Endodermal cell (in vitro differentiated cells): Measurements from ENCODE around the gene CDHR3. TPM values are rescaled to one million over a fixed set of nuclear protein-coding genes. Genes with fewer than 3 reads are reported as not detected.

Experiments
- DNase-seq: peaks from one replicate; pipeline ENCODE4 v3.0.0-alpha.2; 2017
- H3K27ac ChIP-seq: 2 replicates; pipeline ENCODE4 v1.5.1; 2013; ENCODE audit warnings: mild to moderate bottlenecking, low read depth, low read length, moderate library complexity
- H3K27me3 ChIP-seq: 2 replicates; pipeline ENCODE4 v1.6.1; 2013; ENCODE audit warnings: mild to moderate bottlenecking, low read length, moderate library complexity; ENCODE audit not compliant: insufficient read depth, control insufficient read depth, poor library complexity, severe bottlenecking
- H3K36me3 ChIP-seq: 2 replicates; pipeline ENCODE4 v1.7.0; 2013; ENCODE audit warnings: mild to moderate bottlenecking, low read length, moderate library complexity; ENCODE audit not compliant: control insufficient read depth, insufficient read depth
- H3K4me1 ChIP-seq: one replicate; pipeline ENCODE4 v1.7.0; 2013; ENCODE audit warnings: low read length; ENCODE audit not compliant: control insufficient read depth, insufficient read depth
- H3K4me3 ChIP-seq: 2 replicates; pipeline ENCODE4 v1.5.1; 2013; ENCODE audit warnings: mild to moderate bottlenecking, low read length, moderate library complexity
- H3K9ac ChIP-seq: 2 replicates; pipeline ENCODE4 v1.6.1; 2013; ENCODE audit warnings: mild to moderate bottlenecking, low read length, moderate library complexity; ENCODE audit not compliant: poor library complexity, severe bottlenecking; ENCODE audit errors: extremely low read depth
- H3K9me3 ChIP-seq: 2 replicates; pipeline ENCODE4 v1.6.1; 2013; ENCODE audit warnings: mild to moderate bottlenecking, low read length, moderate library complexity; ENCODE audit not compliant: control insufficient read depth
- H3K27ac Mint-ChIP-seq: 2 replicates; pipeline ENCODE4 v1.8.0; 2020; ENCODE audit warnings: mixed read lengths
- H3K27me3 Mint-ChIP-seq: 2 replicates; pipeline ENCODE4 v1.8.0; 2021; ENCODE audit warnings: mild to moderate bottlenecking, mixed read lengths; ENCODE audit not compliant: insufficient read depth
- H3K36me3 Mint-ChIP-seq: 2 replicates; pipeline ENCODE4 v1.8.0; 2020; ENCODE audit warnings: low read depth, mixed read lengths
- H3K4me1 Mint-ChIP-seq: 2 replicates; pipeline ENCODE4 v1.8.0; 2020; ENCODE audit warnings: mixed read lengths
- H3K4me3 Mint-ChIP-seq: 2 replicates; pipeline ENCODE4 v1.8.0; 2020; ENCODE audit warnings: mild to moderate bottlenecking, moderate library complexity, mixed read lengths
- H3K9me3 Mint-ChIP-seq: 2 replicates; pipeline ENCODE4 v1.8.0; 2020; ENCODE audit warnings: mild to moderate bottlenecking, mixed read lengths
- CTCF ChIP-seq: fragments of 200-600 bp; sonication (generic); conservative IDR thresholded peaks from 2 replicates; pipeline ENCODE4 v1.5.0; 2021; ENCODE audit warnings: antibody characterized with exemption, mild to moderate bottlenecking
- WGBS, 2 experiments: methylation state at CpG; one replicate each; pipeline versions ENCODE4 v1.1.5 to v1.1.7; 2013; ENCODE audit warnings: missing lambda C conversion rate in 2 of 2, mixed read lengths in 1 of 2; ENCODE audit not compliant: insufficient coverage in 1 of 2, insufficient read length in 1 of 2; 5-methylcytosine and 5-hydroxymethylcytosine counted together
- total RNA-seq, 2 donors: library from RNA; stranded (reverse); fragmentation: NEBNext Ultra II Directional in 1 of 2; extraction: Animal tissue kit (Norgen Biotek cat#: 25700) in 1 of 2; gene quantifications; 2 replicates in 1 of 2; 3 replicates in 1 of 2; pipeline ENCODE4 v1.2.1, GENCODE V29; 2021

The CDHR3 gene
- total RNA-seq, 2 donors from 2014 or later: 7.5 to 16.1 TPM

GRCh38 chr7:105917659-105918058 lies 45.4 kb upstream of the CDHR3 start:
- Mint-ChIP-seq H3K4me1 (no peaks in the 10 kb centered on the region), H3K27ac (no peak overlapping the region), H3K4me3 (no peak overlapping the region), H3K27me3 (no peaks in the 10 kb centered on the region), H3K36me3 (peaks cover 47% of the 10 kb centered on the region), H3K9me3 (no peaks in the 10 kb centered on the region)
- Histone ChIP-seq H3K36me3 (no peaks in the 10 kb centered on the region), H3K27ac (no peak overlapping the region), H3K4me1 (no peaks in the 10 kb centered on the region), H3K27me3 (no peaks in the 10 kb centered on the region), H3K4me3 (no peak overlapping the region), H3K9ac (no peak overlapping the region), H3K9me3 (peaks cover 7% of the 10 kb centered on the region)
- DNase-seq: no peak
- WGBS, 2 experiments: 89 to 90% methylated on average over 2 of the region's 2 CpGs
- TF ChIP-seq CTCF: no peak

- 94 to 100% methylated on average over 1 to 4 of the region's 4 CpGs for WGBS, 2 experiments
- no peak overlapping the region for H3K27ac ChIP-seq
- H3K4me1 ChIP-seq: no peaks in the 10 kb centered on the region
- H3K9me3 ChIP-seq: peaks cover 31% of the 10 kb centered on the region
- H3K4me3 ChIP-seq: no peak overlapping the region
- H3K36me3 ChIP-seq: no peaks in the 10 kb centered on the region
- no peaks in the 10 kb centered on the region for H3K27me3 Mint-ChIP-seq
- H3K36me3 Mint-ChIP-seq: peaks cover 71% of the 10 kb centered on the region
- no peaks in the 10 kb centered on the region for H3K4me1 Mint-ChIP-seq
- no peak for TF ChIP-seq CTCF
- no peaks in the 10 kb centered on the region for H3K27me3 ChIP-seq
- no peak overlapping the region for H3K9ac ChIP-seq
- no peak overlapping the region for H3K27ac Mint-ChIP-seq
- no peak overlapping the region for H3K4me3 Mint-ChIP-seq
- no peak for DNase-seq
- peaks cover 17% of the 10 kb centered on the region for H3K9me3 Mint-ChIP-seq
These were observed 42.3 kb upstream of the CDHR3 start for GRCh38 chr7:105920766-105921165.

- Histone ChIP-seq H3K27ac (no peak overlapping the region), H3K9ac (no peak overlapping the region), H3K9me3 (peaks cover 38% of the 10 kb centered on the region), H3K36me3 (no peaks in the 10 kb centered on the region), H3K4me1 (no peaks in the 10 kb centered on the region), H3K4me3 (no peak overlapping the region), H3K27me3 (no peaks in the 10 kb centered on the region)
- peaks cover 17% of the 10 kb centered on the region for H3K9me3 Mint-ChIP-seq
- TF ChIP-seq CTCF: no peak
- no peak overlapping the region for H3K4me3 Mint-ChIP-seq
- H3K4me1 Mint-ChIP-seq: no peaks in the 10 kb centered on the region
- H3K36me3 Mint-ChIP-seq: peaks cover 58% of the 10 kb centered on the region
- DNase-seq: no peak
- no peak overlapping the region for H3K27ac Mint-ChIP-seq
- no peaks in the 10 kb centered on the region for H3K27me3 Mint-ChIP-seq
- 82% methylated on average over 1 of the region's 1 CpG; no CpG with 5 or more reads in 1 of the 2 experiments for WGBS, 2 experiments
These were observed 38.1 kb upstream of the CDHR3 start for GRCh38 chr7:105924945-105925344.
